GM21447 (cell line): ENCODE data around the gene CCND3.

ENCODE experiments used
- ATAC-seq: cut with Tn5 transposase; IDR thresholded peaks from one replicate; pipeline ENCODE4 v1.9.1; 2021; ENCODE audit not compliant: unreplicated experiment

The CCND3 gene

DNA sequence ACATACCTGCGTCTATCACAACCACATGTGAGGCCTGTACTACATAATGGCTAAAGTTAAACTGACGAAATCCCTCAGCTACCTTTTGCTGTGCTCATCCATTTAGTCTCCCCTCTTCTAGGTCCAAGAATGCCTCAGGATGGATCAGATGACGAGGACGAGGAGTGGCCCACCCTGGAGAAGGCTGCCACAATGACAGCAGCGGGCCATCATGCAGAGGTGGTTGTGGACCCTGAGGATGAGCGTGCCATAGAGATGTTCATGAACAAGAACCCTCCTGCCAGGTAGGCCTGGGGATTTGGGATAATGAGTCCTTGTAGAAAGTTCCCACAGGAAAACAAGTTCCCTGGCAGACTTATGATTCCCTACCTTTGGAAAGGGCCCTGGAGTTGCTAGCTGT, 14.4 kb downstream of the CCND3 start:
- no peak for ATAC-seq

DNA sequence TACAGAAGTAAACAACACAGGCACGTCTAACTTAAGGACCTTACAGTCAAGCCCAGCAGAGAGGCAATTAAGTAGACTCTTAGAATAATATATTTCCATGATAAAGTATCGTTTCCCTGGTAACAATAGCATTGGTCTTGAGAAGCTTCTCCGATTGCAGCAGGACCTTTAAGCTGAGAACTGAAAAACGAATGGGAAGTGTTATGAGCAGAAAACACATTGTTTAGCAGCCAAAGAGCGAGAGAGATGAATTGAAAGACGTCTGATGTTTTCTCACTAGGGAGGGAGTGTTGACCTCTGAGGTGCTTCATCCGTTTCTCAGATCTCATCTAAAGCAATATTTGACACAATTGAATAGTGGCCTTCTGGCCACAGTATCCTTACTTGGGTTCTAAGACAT, 19.5 kb downstream of the CCND3 start:
- ATAC-seq, result no peak

DNA sequence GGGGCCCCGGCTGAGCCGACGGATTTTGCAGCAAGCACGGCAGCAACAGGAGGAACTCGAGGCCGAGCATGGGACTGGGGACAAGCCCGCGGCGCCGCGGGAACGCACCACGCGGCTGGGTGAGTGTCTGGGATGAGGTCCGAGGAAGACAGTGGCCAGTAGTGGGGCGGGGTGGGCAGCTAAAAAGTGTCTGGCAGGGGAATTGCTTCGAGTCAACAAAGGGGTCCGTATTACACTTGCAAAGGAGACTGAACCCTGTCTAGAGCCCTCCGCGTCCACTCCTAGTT, 20.0 kb downstream of the CCND3 start:
- ATAC-seq, result no peak

DNA sequence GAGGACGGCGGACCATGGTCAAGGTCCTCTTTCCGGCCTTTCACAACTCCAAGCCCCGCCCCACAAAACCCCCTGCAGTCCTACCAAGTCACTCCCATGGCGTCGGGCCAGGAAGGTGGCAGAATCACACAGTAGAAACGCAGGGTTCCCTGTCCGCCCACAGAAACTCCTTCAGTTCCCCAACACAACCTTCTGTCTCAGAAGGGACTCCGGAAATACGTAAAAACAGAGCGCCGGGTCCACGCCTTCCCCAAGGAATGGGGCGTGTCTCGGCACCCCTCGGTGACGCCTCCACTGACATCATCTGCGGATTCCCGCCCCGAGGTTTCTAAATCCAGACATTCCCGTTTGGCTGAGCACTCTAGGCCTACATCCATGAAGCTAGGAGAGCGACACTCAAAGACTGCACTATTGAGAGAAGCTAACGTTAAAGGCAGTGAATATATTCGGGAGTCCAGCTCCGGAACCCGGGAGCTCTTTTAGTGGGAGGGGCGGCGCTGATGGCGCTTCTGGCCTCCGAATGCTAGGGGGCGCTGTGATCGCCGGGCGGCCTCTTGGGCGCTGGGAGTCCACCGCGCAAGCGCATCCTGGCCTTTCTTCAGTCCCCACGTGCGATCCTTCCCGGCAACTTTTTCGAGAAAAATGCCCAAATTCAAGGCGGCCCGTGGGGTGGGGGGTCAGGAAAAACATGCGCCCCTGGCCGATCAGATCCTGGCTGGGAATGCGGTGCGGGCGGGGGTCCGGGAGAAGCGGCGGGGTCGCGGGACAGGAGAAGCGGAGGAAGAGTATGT, 20.5 kb downstream of the CCND3 start, which contains the start of the genes BYSL and MED20:
Gene BYSL (plus strand): TSS at position 579 of the 791 bp plus-strand sequence. CDS start 64 bp downstream, at position 643.
Gene MED20 (minus strand): TSS at position 219 of the 791 bp plus-strand sequence. CDS start 121 bp downstream, at position 98.
- peak; percentile 92 for ATAC-seq

DNA sequence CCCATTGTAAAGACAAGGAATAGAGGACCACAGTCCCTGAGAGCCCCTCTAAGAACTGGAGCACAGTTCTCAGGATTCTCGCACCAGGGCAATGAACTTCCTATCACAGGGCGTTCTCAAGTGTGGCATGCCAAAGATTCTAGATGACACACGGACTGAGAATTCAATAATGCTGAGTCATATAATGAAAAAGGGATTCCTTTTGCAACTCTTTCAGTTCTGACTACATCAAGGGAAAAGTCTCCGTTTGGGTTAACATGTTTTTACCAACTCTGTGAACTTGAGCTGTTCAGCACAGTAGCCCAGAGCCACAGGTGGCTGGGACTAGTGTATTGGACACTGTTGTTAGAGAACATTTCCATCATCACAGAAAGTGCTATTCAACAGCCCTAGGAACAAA, 24.1 kb downstream of the CCND3 start:
- no peak for ATAC-seq

DNA sequence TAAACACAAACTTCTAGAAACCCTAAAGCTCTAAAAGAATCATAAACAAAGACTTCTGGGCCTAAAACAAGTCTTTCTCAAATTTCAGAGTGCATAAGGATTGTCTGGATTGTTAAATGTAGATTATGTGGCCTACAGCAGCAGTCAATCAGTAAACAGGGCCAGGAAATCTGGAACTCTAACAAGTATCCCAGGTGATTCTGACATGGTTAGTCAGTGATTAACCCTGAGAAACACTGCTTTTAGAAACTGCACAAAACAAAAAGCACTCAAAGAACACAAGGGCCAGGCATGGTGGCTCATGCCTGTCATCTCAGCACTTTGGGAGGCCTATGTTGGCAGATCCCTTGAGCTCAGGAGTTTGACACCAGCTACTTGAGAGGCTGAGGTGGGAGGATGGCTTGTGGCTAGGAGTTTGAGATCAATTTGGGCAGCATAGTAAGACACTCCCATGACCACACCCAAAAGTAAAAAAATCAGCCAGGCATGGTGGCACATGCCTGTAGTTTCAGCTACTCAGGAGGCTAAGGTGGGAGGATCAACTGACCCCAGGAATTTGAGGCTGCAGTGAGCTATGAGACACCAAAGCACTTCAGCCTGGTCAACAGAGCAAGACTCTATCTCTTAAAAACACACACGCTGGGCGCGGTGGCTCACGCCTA, 26.6 kb downstream of the CCND3 start:
- no peak for ATAC-seq

DNA sequence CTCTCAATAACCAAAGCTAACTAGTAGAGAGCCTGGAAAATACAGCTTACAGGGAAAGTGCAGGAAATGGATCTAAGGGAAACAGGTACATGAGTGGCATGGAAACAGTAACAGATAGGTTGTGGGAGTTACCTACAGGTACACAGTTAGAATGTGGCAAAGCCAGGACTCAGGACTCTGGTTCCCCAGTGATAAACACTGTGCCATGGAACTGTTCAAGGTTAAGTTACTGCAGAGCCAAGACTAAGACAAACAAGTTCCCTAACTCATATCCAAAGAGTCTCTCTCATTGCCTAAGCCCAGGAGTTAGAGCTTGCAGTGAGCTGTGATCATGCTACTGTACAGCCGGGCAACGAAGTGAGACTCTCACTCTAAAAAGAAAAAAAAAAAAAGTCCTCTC, 27.3 kb downstream of the CCND3 start:
- no peak for ATAC-seq

DNA sequence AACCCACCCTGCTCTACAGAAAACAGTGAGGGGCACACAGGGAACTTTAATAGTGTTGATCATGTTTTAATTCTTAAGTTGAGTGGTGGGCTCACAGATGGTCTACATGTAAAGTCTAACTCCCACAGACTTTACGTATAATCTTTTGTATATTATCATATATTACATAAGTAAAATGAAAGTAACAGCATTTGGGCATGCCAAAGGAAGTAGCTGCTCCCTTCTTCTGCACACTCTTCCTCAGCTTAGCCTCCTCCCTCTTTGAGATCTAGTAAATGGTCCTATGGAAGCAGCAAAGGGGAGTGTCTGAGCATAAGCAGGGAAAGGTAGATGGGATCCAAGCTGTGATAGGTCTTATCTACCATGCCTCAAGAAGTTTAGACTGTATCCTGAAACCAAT, 31.9 kb downstream of the CCND3 start:
- no peak for ATAC-seq

DNA sequence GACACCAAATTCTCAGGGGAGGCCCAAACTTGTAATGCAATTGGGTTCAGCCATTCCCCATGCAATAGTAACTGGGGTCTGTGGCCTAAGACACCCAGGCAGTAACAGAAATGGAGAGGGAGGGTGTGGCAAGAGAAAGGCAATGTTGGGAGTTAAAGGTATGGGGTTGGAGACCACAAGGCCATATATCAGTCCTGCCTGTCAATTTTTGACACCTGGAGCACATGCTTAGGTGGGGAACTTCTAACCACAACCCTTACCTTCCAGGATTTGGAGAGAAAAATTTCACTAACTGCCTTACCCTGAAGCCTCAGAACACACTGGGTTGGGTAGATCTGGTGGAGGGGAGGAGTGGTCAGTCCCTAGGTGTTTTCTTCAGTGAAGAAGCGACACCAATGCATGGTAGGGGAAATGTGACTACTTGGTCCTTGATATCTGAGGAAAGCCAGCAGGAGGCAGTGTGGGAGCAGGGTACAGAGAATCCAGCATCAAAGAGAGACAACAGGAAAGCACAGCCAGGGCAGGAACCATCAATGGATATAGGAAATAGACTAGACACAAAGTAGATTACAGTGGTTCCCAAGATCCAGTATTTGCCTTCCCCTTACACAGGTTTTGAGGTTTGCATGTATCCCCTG, 39.6 kb downstream of the CCND3 start:
- ATAC-seq, result no peak

DNA sequence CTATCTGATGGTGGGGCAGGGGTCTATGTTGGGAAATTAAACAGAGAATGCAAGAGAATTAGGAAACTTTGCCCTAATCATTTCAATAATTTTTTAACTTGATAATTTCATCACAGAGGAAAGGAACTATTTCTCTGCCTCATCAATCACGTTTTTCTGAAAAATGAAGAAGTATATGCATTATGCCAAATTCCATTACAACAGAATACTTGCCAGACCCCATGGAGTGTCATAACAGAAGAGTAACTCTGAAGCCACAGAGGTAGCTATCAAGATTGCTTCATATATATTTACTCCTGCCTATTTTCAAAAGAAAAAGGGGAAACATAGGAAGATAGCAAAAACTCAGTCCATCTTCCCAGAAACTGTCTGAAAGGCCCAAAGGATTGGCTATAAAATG, 40.7 kb downstream of the CCND3 start:
- ATAC-seq, result no peak

DNA sequence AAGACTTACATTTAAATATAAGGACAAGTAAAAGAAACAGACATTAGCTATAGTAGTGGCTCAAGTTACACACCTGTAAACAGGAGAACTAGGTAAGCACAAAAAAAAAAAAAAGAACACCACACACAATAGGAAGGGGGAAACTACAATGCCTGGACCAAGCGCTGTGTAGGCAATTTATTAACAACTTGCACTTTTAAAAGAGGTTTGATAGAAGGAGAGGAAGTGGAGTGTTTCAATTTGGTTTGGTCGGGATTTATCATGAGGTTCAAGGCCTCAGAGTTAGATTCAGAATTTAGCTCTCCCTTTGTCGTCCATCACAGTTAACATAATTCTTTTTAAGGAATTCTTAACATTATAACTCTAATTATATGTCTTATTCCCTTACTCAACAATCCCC, 45.3 kb downstream of the CCND3 start:
- no peak for ATAC-seq

DNA sequence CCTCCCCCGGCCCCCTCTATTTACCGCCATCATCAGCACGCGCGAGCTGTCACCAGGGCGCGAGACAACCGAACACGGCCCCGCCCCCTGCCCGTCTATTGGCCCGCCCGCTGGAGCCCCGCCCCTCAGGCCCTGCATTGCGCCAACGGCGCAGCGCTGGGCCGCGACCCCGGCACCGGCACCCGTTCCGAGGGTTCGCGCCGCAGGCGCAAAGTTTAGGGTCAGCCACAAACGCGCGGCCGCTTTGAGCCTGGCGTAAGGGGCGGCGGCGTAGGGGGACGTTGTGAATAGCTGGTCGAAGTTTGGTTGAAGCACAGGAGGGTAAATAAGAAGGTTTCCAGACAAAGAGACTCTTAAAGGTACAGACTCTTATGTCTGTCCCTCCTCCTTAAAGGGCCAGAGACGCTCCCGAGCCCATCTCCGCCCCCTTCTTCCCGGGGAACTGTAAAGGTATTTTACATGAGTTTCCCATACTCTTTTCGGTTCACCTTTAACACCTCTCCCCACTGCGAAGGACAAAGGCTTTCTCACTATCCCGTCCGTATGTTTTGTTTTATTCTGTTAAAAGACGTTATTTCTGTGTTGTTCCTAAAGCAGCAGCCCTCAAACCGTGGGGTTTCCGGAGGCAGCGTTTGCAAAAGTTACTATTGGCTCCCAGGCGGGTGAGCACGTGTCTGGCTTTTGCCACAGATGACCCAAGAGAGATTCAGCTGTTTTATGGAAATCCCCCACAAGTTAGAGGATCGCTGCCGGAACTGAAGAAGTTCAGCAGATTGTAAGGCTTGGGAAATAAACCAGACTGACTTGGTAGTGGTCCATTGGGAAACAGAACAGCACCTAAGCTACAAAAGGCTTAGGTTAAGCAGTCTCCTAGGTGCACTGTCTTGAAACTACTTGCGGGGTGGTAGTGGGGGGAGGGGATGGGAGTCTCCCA, 46.0 kb downstream of the CCND3 start, which contains the start of gene USP49:
Gene USP49 (minus strand): TSS at position 76 of the 934 bp plus-strand sequence. CDS start 88,392 bp downstream, outside the sequence.
- ATAC-seq, result peak; percentile 71

DNA sequence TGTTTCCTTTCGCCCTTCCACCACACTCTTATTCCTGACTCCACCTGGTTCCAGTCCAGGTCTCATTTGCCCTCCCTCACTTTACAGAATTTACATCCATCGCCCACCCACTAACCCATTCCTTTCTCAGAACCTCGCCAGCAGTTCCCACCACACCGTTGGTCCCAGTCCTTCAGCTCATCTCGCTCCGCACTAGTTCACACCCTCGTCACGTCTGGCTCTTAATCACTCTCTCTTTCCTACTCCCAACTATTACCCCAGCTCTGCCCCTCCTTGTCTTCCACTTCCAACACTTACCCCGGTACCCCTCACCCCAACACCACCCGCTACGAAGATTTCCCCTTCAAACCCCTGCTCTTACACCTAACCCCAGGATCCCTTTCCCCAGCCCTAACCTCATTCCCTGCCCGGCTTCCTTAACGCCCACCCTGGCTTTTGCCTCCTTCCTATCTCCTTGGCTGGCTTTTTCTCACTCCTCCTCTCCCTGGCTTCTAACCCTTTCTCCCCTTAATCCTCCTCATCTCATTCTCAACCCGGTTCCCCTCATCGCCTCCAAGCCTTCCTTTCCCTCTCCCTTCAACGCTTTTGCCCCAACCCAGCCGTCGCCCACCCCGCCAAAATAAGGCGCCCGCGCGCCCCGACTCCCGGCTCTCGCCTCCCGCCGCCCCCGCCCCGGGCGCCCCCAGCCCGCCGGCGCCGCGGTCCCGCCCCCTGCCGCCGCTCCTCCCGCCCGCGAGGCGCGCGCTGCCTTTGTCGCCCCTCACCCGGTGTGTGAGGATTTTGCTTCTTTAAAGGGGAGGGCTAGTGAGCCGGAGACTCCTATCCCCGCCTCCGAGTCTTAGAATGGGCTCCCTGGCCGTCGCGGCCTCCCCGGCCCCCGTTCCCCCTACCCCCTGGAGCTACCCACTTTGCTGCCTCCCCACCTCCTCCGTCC, 47.0 kb downstream of the CCND3 start:
- peak; percentile 18 for ATAC-seq

DNA sequence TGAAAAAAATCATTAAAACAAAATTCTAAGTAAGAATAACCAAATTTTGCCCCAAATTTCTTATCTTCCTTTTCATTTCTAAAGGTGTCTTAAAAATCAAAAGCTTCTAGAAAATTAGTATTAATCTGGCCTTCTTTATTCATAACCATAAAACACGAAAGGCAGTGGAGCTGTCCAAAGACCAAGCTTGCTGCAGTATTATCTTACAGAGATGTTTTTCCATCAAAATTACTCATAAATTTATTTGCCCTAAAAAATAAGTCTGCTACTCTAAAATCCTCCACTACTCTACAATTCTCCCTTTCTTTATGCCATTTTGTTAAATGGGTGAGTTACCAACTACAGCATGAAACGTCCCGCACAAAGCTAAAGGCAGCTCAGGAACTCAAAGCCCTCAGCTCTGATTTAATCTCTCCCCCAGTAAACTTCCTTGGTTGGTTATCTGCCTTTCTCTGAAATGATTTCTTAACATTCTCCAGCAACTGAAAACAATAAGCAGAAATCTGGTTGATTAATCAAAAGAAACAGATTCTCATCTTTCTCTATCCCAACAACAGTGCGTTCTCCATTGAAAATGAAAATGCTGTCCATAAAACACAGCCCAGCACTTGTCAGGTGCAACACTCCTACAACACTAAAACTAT, 48.6 kb downstream of the CCND3 start:
- ATAC-seq, result no peak

DNA sequence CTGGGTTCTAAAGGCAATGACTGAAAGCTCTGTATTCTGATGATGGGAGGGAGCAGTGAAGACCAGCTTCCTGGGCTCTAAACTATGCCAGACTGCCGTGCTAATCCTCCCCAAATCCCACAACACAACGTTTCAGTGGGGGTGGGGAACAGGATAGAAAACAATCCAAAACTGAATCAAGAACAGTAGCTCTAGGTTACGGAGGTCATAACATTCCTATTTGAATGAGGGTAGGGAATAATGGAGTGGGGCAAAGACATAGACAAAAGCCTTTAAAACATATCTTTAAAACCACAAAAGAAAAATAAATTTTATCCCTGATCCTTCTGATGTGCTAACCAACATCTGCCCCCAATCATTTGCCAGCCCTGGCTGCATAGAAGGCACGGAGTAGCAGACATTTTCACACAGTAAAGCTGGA, 54.3 kb downstream of the CCND3 start:
- no peak for ATAC-seq

DNA sequence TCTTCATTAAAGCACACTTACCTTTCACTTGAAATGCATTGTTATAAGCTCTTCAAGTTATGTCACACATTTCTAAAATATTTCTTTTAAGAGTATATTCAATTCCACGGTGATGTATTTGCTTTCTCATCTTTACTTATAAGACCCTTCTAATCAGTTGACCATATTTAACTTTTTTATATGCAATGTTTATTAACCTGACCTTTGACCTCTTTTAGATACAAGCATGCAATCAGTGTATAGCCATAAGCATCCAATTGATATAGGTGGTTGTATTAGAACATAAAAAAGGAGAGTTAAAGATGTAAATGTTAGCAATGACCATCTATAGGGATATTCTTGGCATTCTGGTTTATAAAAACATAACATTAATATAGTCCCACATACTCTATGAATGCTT, 55.7 kb downstream of the CCND3 start:
- ATAC-seq, result no peak

DNA sequence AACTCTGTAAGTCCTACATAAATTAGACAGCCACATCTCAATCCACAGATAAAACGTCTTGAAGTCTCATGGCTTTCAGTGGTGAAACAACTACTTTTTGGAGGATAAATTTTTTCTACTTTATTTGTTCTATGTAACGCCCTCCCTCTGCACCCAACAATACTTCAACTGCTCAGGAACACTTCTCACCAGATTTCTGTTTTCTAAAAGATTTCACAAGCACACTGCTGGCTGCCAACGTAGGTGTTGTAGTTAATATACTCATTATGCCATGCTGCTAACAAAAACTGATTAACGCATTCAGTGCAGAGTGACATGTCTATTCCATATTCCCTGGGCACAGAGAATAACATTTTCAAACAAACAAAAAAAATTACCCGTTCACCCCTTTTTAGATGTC, 56.7 kb downstream of the CCND3 start:
- ATAC-seq, result no peak
